ENCODE data around the gene CUL3.

The CUL3 gene

GRCh38 chr2:224562831-224563230 is 22.3 kb downstream of the CUL3 start:
- Histone ChIP-seq H3K4me1 (ENCODE audit: control insufficient read depth, insufficient read depth, low read length, poor library complexity, severe bottlenecking) (peaks cover 2% of the 10 kb centered on the region), H3K4me3 (ENCODE audit: extremely low read depth, insufficient read depth, low read length, poor library complexity, severe bottlenecking) (no peak overlapping the region), H3K36me3 (ENCODE audit: control insufficient read depth, insufficient read depth, low read length) (peaks cover 49% of the 10 kb centered on the region), H3K27ac (ENCODE audit: low read depth, low read length, severe bottlenecking) (no peak overlapping the region), H3K9me3 (ENCODE audit: control insufficient read depth, low read length) (no peaks in the 10 kb centered on the region)
- 96 to 100% methylated on average over 1 to 2 of the region's 4 CpGs for WGBS, 2 experiments (ENCODE audit: insufficient coverage in 2 of 2)

- Histone ChIP-seq H3K36me3 (ENCODE audit: control insufficient read depth, insufficient read depth, low read length) (peaks cover 35% of the 10 kb centered on the region), H3K4me3 (ENCODE audit: extremely low read depth, insufficient read depth, low read length, poor library complexity, severe bottlenecking) (no peak overlapping the region), H3K4me1 (ENCODE audit: control insufficient read depth, insufficient read depth, low read length, poor library complexity, severe bottlenecking) (peaks cover 2% of the 10 kb centered on the region), H3K9me3 (ENCODE audit: control insufficient read depth, low read length) (no peaks in the 10 kb centered on the region), H3K27ac (ENCODE audit: low read depth, low read length, severe bottlenecking) (no peak overlapping the region)
- 92% methylated on average over 2 to 3 of the region's 7 CpGs for WGBS, 2 experiments (ENCODE audit: insufficient coverage in 2 of 2)
These were observed 23.7 kb downstream of the CUL3 start for GRCh38 chr2:224561234-224562005.

GRCh38 chr2:224560549-224560948 is 24.6 kb downstream of the CUL3 start:
- Histone ChIP-seq H3K4me3 (ENCODE audit: extremely low read depth, insufficient read depth, low read length, poor library complexity, severe bottlenecking) (no peak overlapping the region), H3K36me3 (ENCODE audit: control insufficient read depth, insufficient read depth, low read length) (peaks cover 31% of the 10 kb centered on the region), H3K27ac (ENCODE audit: low read depth, low read length, severe bottlenecking) (no peak overlapping the region), H3K9me3 (ENCODE audit: control insufficient read depth, low read length) (no peaks in the 10 kb centered on the region), H3K4me1 (ENCODE audit: control insufficient read depth, insufficient read depth, low read length, poor library complexity, severe bottlenecking) (peaks cover 2% of the 10 kb centered on the region)
- WGBS, 2 experiments (ENCODE audit: insufficient coverage in 2 of 2) = 94 to 100% methylated on average over 2 of the region's 2 CpGs

GRCh38 chr2:224557610-224558009 is 27.6 kb downstream of the CUL3 start:
- Histone ChIP-seq H3K36me3 (ENCODE audit: control insufficient read depth, insufficient read depth, low read length) (peaks cover 15% of the 10 kb centered on the region), H3K4me1 (ENCODE audit: control insufficient read depth, insufficient read depth, low read length, poor library complexity, severe bottlenecking) (no peaks in the 10 kb centered on the region)
- WGBS, 2 experiments (ENCODE audit: insufficient coverage in 2 of 2) = no CpG with 5 or more reads among the region's 2 CpGs

GRCh38 chr2:224556381-224556780 is 28.8 kb downstream of the CUL3 start:
- H3K27ac ChIP-seq (ENCODE audit: low read depth, low read length, severe bottlenecking) = no peak overlapping the region
- peaks cover 19% of the 10 kb centered on the region for H3K36me3 ChIP-seq (ENCODE audit: control insufficient read depth, insufficient read depth, low read length)
- no peaks in the 10 kb centered on the region for H3K4me1 ChIP-seq (ENCODE audit: control insufficient read depth, insufficient read depth, low read length, poor library complexity, severe bottlenecking)
- H3K9me3 ChIP-seq (ENCODE audit: control insufficient read depth, low read length) = no peaks in the 10 kb centered on the region
- H3K4me3 ChIP-seq (ENCODE audit: extremely low read depth, insufficient read depth, low read length, poor library complexity, severe bottlenecking) = no peak overlapping the region

More at GRCh38 chr2:224557610-224558009, 27.6 kb downstream of the CUL3 start:
- Histone ChIP-seq H3K9me3 (ENCODE audit: control insufficient read depth, low read length) (no peaks in the 10 kb centered on the region), H3K27ac (ENCODE audit: low read depth, low read length, severe bottlenecking) (no peak overlapping the region), H3K4me3 (ENCODE audit: extremely low read depth, insufficient read depth, low read length, poor library complexity, severe bottlenecking) (no peak overlapping the region)

- Histone ChIP-seq H3K4me1 (ENCODE audit: control insufficient read depth, insufficient read depth, low read length, poor library complexity, severe bottlenecking) (no peaks in the 10 kb centered on the region), H3K36me3 (ENCODE audit: control insufficient read depth, insufficient read depth, low read length) (peaks cover 17% of the 10 kb centered on the region), H3K9me3 (ENCODE audit: control insufficient read depth, low read length) (no peaks in the 10 kb centered on the region), H3K27ac (ENCODE audit: low read depth, low read length, severe bottlenecking) (no peak overlapping the region), H3K4me3 (ENCODE audit: extremely low read depth, insufficient read depth, low read length, poor library complexity, severe bottlenecking) (no peak overlapping the region)
- WGBS, 2 experiments (ENCODE audit: insufficient coverage in 2 of 2) = 90 to 92% methylated on average over 2 of the region's 4 CpGs
These were observed 29.3 kb downstream of the CUL3 start for GRCh38 chr2:224555823-224556366.

- peaks cover 19% of the 10 kb centered on the region for H3K36me3 ChIP-seq (ENCODE audit: control insufficient read depth, insufficient read depth, low read length)
- WGBS, 2 experiments (ENCODE audit: insufficient coverage in 2 of 2) = no CpG with 5 or more reads among the region's 2 CpGs
- H3K9me3 ChIP-seq (ENCODE audit: control insufficient read depth, low read length) = no peaks in the 10 kb centered on the region
- no peak overlapping the region for H3K27ac ChIP-seq (ENCODE audit: low read depth, low read length, severe bottlenecking)
- no peak overlapping the region for H3K4me3 ChIP-seq (ENCODE audit: extremely low read depth, insufficient read depth, low read length, poor library complexity, severe bottlenecking)
- no peaks in the 10 kb centered on the region for H3K4me1 ChIP-seq (ENCODE audit: control insufficient read depth, insufficient read depth, low read length, poor library complexity, severe bottlenecking)
These were observed 32.4 kb downstream of the CUL3 start for GRCh38 chr2:224552771-224553170.

- Histone ChIP-seq H3K4me1 (ENCODE audit: control insufficient read depth, insufficient read depth, low read length, poor library complexity, severe bottlenecking) (no peaks in the 10 kb centered on the region), H3K9me3 (ENCODE audit: control insufficient read depth, low read length) (no peaks in the 10 kb centered on the region), H3K27ac (ENCODE audit: low read depth, low read length, severe bottlenecking) (no peak overlapping the region), H3K4me3 (ENCODE audit: extremely low read depth, insufficient read depth, low read length, poor library complexity, severe bottlenecking) (no peak overlapping the region), H3K36me3 (ENCODE audit: control insufficient read depth, insufficient read depth, low read length) (peaks cover 19% of the 10 kb centered on the region)
- 88 to 100% methylated on average over 1 of the region's 1 CpG for WGBS, 2 experiments (ENCODE audit: insufficient coverage in 2 of 2)
These were observed 33.5 kb downstream of the CUL3 start for GRCh38 chr2:224551693-224552092.

GRCh38 chr2:224546926-224547325 is 38.2 kb downstream of the CUL3 start:
- H3K4me3 ChIP-seq (ENCODE audit: extremely low read depth, insufficient read depth, low read length, poor library complexity, severe bottlenecking) = no peak overlapping the region
- H3K9me3 ChIP-seq (ENCODE audit: control insufficient read depth, low read length) = no peaks in the 10 kb centered on the region
- H3K4me1 ChIP-seq (ENCODE audit: control insufficient read depth, insufficient read depth, low read length, poor library complexity, severe bottlenecking) = no peaks in the 10 kb centered on the region
- H3K27ac ChIP-seq (ENCODE audit: low read depth, low read length, severe bottlenecking) = no peak overlapping the region
- WGBS, 2 experiments (ENCODE audit: insufficient coverage in 2 of 2) = 91 to 100% methylated on average over 1 of the region's 1 CpG
- H3K36me3 ChIP-seq (ENCODE audit: control insufficient read depth, insufficient read depth, low read length) = peaks cover 18% of the 10 kb centered on the region

- H3K27ac ChIP-seq (ENCODE audit: low read depth, low read length, severe bottlenecking) = no peak overlapping the region
- H3K4me3 ChIP-seq (ENCODE audit: extremely low read depth, insufficient read depth, low read length, poor library complexity, severe bottlenecking) = no peak overlapping the region
- no peaks in the 10 kb centered on the region for H3K9me3 ChIP-seq (ENCODE audit: control insufficient read depth, low read length)
- WGBS, 2 experiments (ENCODE audit: insufficient coverage in 2 of 2) = 80 to 100% methylated on average over 1 to 2 of the region's 6 CpGs
- H3K4me1 ChIP-seq (ENCODE audit: control insufficient read depth, insufficient read depth, low read length, poor library complexity, severe bottlenecking) = no peaks in the 10 kb centered on the region
- H3K36me3 ChIP-seq (ENCODE audit: control insufficient read depth, insufficient read depth, low read length) = peaks cover 20% of the 10 kb centered on the region
These were observed 39.1 kb downstream of the CUL3 start for GRCh38 chr2:224545884-224546644.

GRCh38 chr2:224543939-224544338 is 41.2 kb downstream of the CUL3 start:
- H3K27ac ChIP-seq (ENCODE audit: low read depth, low read length, severe bottlenecking) = no peak overlapping the region
- peaks cover 30% of the 10 kb centered on the region for H3K36me3 ChIP-seq (ENCODE audit: control insufficient read depth, insufficient read depth, low read length)
- H3K4me3 ChIP-seq (ENCODE audit: extremely low read depth, insufficient read depth, low read length, poor library complexity, severe bottlenecking) = no peak overlapping the region
- no peaks in the 10 kb centered on the region for H3K9me3 ChIP-seq (ENCODE audit: control insufficient read depth, low read length)
- no peaks in the 10 kb centered on the region for H3K4me1 ChIP-seq (ENCODE audit: control insufficient read depth, insufficient read depth, low read length, poor library complexity, severe bottlenecking)
